Osteoblast (primary cell): ENCODE results near the gene DPYSL4. TPM values are rescaled to one million over a fixed set of nuclear protein-coding genes. Genes with fewer than 3 reads are reported as not detected.

ENCODE experiments used
- DNase-seq: peaks from one replicate; pipeline ENCODE4 v3.0.0; 2011; ENCODE audit warnings: low spot score, mixed read lengths; ENCODE audit not compliant: insufficient read length; ENCODE audit errors: missing footprints
- H2AFZ ChIP-seq: 2 replicates; pipeline ENCODE4 v1.6.0; 2011; ENCODE audit warnings: mild to moderate bottlenecking, low read length
- H3K27ac ChIP-seq: 2 replicates; pipeline ENCODE4 v1.5.1; 2011; ENCODE audit warnings: mild to moderate bottlenecking, low read depth, low read length, moderate library complexity
- H3K27me3 ChIP-seq: 2 replicates; pipeline ENCODE4 v1.6.0; 2012; ENCODE audit warnings: mild to moderate bottlenecking, control low read depth, inconsistent platforms, low read length, moderate library complexity; ENCODE audit not compliant: insufficient read depth
- H3K36me3 ChIP-seq: 2 replicates; pipeline ENCODE4 v1.5.1; 2011; ENCODE audit warnings: mild to moderate bottlenecking, low read length, control low read depth, moderate library complexity; ENCODE audit not compliant: insufficient read depth
- H3K4me1 ChIP-seq: 2 replicates; pipeline ENCODE4 v1.5.1; 2011; ENCODE audit warnings: mild to moderate bottlenecking, low read length, control low read depth, moderate library complexity; ENCODE audit not compliant: insufficient read depth
- H3K4me2 ChIP-seq: 2 replicates; pipeline ENCODE4 v1.6.0; 2011; ENCODE audit warnings: mild to moderate bottlenecking, low read length; ENCODE audit not compliant: insufficient read depth
- H3K4me3 ChIP-seq: fragments of 200-600 bp; sonication (generic); 3 replicates; pipeline ENCODE4 v1.5.1; 2012; ENCODE audit warnings: mild to moderate bottlenecking, low read length, inconsistent platforms; ENCODE audit not compliant: insufficient read depth
- H3K79me2 ChIP-seq: 2 replicates; pipeline ENCODE4 v1.6.0; 2012; ENCODE audit warnings: mild to moderate bottlenecking, low read length, control low read depth, inconsistent platforms; ENCODE audit not compliant: insufficient read depth
- H3K9me3 ChIP-seq: 2 replicates; pipeline ENCODE4 v1.5.1; 2011; ENCODE audit warnings: low read depth, low read length, control low read depth
- H4K20me1 ChIP-seq: 2 replicates; pipeline ENCODE4 v1.6.0; 2012; ENCODE audit warnings: mild to moderate bottlenecking, low read length, control low read depth; ENCODE audit not compliant: insufficient read depth
- total RNA-seq: library from RNA; depleted of rRNA; stranded (reverse); fragments of >200 nt; gene quantifications from 2 replicates; pipeline ENCODE4 v1.2.3, GENCODE V29; 2012
- TF ChIP-seq, protein P1 (sequence below): IDR thresholded peaks from 2 replicates; pipeline ENCODE4 v1.5.1; 2011; ENCODE audit warnings: mild to moderate bottlenecking, low read depth, low read length, moderate library complexity; ENCODE audit errors: extremely low read depth

The DPYSL4 gene
- total RNA-seq, 1 donor = 0.72 TPM

DNA sequence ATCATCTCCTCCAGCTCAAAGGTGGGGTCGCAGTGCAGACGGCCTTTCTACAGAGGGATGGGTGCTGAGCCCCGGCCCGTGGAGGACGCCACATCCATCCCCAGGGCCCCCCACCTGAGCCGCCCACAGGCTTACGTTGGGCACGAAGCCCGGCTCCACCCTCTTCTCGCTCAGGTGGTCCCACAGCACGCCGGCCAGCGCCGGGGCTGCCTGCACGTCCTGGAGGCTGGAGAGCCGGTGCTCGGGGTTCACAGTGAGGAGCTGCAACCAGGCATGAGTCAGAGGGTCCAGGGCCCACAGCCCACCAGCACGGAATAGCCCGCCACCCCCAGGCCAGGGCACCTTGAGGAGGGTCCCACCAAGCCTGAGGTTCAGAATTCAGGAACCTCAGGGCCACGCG is 36.0 kb downstream of the DPYSL4 start:
- Histone ChIP-seq H3K27me3 (no peaks in the 10 kb centered on the region), H3K27ac (no peak overlapping the region), H2AFZ (no peak overlapping the region), H3K36me3 (no peaks in the 10 kb centered on the region), H4K20me1 (no peaks in the 10 kb centered on the region), H3K4me1 (no peaks in the 10 kb centered on the region), H3K9me3 (no peaks in the 10 kb centered on the region), H3K4me3 (no peak overlapping the region), H3K79me2 (no peaks in the 10 kb centered on the region), H3K4me2 (no peak overlapping the region)
- TF ChIP-seq, protein P1, sequence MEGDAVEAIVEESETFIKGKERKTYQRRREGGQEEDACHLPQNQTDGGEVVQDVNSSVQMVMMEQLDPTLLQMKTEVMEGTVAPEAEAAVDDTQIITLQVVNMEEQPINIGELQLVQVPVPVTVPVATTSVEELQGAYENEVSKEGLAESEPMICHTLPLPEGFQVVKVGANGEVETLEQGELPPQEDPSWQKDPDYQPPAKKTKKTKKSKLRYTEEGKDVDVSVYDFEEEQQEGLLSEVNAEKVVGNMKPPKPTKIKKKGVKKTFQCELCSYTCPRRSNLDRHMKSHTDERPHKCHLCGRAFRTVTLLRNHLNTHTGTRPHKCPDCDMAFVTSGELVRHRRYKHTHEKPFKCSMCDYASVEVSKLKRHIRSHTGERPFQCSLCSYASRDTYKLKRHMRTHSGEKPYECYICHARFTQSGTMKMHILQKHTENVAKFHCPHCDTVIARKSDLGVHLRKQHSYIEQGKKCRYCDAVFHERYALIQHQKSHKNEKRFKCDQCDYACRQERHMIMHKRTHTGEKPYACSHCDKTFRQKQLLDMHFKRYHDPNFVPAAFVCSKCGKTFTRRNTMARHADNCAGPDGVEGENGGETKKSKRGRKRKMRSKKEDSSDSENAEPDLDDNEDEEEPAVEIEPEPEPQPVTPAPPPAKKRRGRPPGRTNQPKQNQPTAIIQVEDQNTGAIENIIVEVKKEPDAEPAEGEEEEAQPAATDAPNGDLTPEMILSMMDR = no peak
- peak; percentile 62 for DNase-seq

DNA sequence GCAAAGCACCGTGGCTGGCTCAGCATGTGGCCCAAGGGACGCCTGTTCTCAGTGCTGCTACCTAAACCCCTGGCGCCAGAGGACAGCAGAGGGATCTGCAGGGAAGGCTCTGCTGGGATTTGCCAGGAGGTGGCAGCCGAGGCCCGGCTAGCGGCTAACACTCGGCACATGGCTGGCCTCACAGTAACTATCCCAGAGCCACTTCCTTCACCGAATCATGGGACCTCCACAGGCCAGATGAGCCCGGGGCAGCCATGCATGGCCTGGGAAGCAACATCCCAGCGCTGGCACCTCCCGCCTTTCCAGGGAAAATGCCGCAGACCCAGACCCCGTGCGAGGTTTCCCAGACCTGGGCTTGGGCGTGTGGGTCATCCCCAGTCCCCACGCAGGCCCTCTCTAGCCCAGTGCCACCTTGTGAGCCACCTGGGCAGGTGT is 36.4 kb downstream of the DPYSL4 start:
- Histone ChIP-seq H3K4me3 (no peak overlapping the region), H3K4me1 (no peaks in the 10 kb centered on the region), H4K20me1 (no peaks in the 10 kb centered on the region), H3K27me3 (no peaks in the 10 kb centered on the region), H3K9me3 (no peaks in the 10 kb centered on the region), H3K27ac (no peak overlapping the region), H2AFZ (no peak overlapping the region), H3K36me3 (no peaks in the 10 kb centered on the region), H3K79me2 (no peaks in the 10 kb centered on the region), H3K4me2 (no peak overlapping the region)
- TF ChIP-seq, protein P1 = peak; percentile 93
- DNase-seq = peak; percentile 100

DNA sequence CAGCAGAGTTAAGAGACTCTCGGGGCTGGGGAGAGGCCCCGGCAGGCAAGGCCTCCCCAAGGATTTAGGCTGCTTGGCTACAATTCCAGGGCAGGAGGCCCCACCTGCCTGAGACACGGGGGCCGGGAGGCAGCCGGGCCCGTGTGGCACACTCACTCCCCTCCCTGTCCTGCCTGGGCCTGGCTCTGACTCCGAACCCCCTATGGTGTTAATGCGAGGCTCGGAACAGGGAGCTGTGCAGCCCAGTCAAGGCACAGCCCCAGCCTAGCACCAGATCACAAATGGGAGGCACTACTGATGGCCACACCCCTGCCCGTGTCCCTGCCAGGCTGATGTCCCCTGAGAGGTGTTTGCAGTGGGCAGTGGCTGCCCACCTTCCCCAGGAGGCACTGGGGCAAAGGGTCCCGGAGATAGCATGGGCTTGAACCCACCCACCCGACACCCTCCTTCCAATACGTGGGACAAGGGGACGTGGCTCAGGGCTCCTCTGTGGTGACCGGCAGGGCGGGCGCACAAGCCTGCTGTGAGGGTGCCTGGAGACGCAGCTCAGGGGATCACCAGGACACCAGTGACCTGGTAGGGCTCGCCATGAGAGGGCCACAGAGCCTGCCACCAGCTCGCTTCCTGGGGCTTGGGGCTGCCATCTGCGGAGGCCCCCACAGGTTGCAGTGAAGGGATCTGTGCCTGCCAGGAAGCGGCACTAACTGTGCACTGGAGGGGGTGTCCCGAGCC is 37.0 kb downstream of the DPYSL4 start:
- no peaks in the 10 kb centered on the region for H3K4me1 ChIP-seq
- H4K20me1 ChIP-seq = no peaks in the 10 kb centered on the region
- DNase-seq = peak; percentile 76
- no peak overlapping the region for H2AFZ ChIP-seq
- H3K4me2 ChIP-seq = no peak overlapping the region
- no peak overlapping the region for H3K4me3 ChIP-seq
- no peaks in the 10 kb centered on the region for H3K36me3 ChIP-seq
- H3K9me3 ChIP-seq = no peaks in the 10 kb centered on the region
- no peak overlapping the region for H3K27ac ChIP-seq
- TF ChIP-seq, protein P1 = no peak
- H3K79me2 ChIP-seq = no peaks in the 10 kb centered on the region
- no peaks in the 10 kb centered on the region for H3K27me3 ChIP-seq

DNA sequence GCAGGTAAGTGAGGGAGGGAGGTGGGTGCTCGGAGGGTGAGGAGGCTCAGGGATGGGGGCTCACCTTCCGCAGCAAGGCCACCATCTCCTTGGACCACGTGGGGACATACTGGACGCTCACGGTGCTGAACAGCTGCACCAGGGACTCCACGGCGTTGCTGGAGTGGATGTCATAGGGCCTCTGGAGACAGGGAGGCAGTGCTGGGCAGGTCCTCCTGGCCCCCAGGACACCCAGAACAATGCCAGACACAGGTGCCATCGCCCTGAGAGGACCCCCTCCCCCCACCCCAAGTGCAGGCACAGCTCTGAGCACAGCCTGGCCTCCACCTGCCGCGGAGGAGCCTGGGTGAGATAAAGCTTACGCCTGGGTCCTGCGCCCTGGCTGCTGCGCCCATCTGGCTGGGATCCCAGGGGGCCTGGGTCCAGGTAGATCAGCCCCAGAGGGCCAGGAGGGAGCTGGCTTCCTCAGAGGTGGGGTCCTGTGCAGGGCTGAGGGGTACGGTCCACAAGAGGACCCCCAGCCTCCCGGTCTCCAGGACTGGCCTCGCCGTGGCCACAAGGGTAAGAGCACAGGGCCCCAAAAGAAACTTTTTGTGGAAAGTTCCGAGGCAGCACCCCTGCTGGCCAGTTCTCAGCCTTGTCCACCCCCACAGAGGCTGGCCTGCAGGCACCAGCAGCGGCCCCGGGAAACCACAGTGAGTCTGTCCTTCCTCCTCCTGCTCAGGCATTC is 37.8 kb downstream of the DPYSL4 start:
- H3K36me3 ChIP-seq = no peaks in the 10 kb centered on the region
- no peaks in the 10 kb centered on the region for H4K20me1 ChIP-seq
- H3K27ac ChIP-seq = no peak overlapping the region
- DNase-seq = peak; percentile 79
- H3K4me3 ChIP-seq = no peak overlapping the region
- H3K4me2 ChIP-seq = no peak overlapping the region
- no peaks in the 10 kb centered on the region for H3K4me1 ChIP-seq
- TF ChIP-seq, protein P1 = no peak
- H2AFZ ChIP-seq = no peak overlapping the region
- no peaks in the 10 kb centered on the region for H3K27me3 ChIP-seq
- H3K9me3 ChIP-seq = no peaks in the 10 kb centered on the region
- H3K79me2 ChIP-seq = no peaks in the 10 kb centered on the region
